Fibroblast of lung (primary cell): ENCODE measurements around the gene HNRNPAB. TPM values are rescaled to one million over a fixed set of nuclear protein-coding genes. Genes with fewer than 3 reads are reported as not detected.

ENCODE experiments used
- DNase-seq, 2 donors: peaks; one replicate each; pipeline versions ENCODE4 v3.0.0 to v3.0.0-alpha.2; 2010; ENCODE audit warnings: low read depth in 2 of 2
- H2AFZ ChIP-seq: 2 replicates; pipeline ENCODE4 v1.5.1; 2012; ENCODE audit warnings: low read length, control low read depth, inconsistent platforms
- H3K27ac ChIP-seq: 2 replicates; pipeline ENCODE4 v1.5.1; 2011; ENCODE audit warnings: low read length, control low read depth; ENCODE audit not compliant: insufficient read depth
- H3K27me3 ChIP-seq: 2 replicates; pipeline ENCODE4 v1.5.1; 2011; ENCODE audit warnings: mild to moderate bottlenecking, low read length; ENCODE audit not compliant: control insufficient read depth, insufficient read depth
- H3K36me3 ChIP-seq: 2 replicates; pipeline ENCODE4 v1.5.1; 2011; ENCODE audit warnings: low read length; ENCODE audit not compliant: control insufficient read depth, insufficient read depth
- H3K4me1 ChIP-seq: 2 replicates; pipeline ENCODE4 v1.5.1; 2011; ENCODE audit warnings: low read length; ENCODE audit not compliant: control insufficient read depth, insufficient read depth; ENCODE audit errors: extremely low read depth
- H3K4me2 ChIP-seq: 2 replicates; pipeline ENCODE4 v1.5.1; 2011; ENCODE audit warnings: low read length, control low read depth; ENCODE audit not compliant: insufficient read depth; ENCODE audit errors: extremely low read depth
- H3K4me3 ChIP-seq, 4 experiments: fragments of 200-600 bp in 1 of 4; sonication (generic) in 1 of 4; replicated peaks in 1 of 4; 2 replicates each; pipeline ENCODE4 v1.5.1; 2011 to 2016; ENCODE audit warnings: low read length in 4 of 4, low read depth in 3 of 4, mild to moderate bottlenecking in 3 of 4, control low read depth in 2 of 4, inconsistent platforms in 1 of 4, mixed read lengths in 1 of 4; ENCODE audit not compliant: insufficient read depth in 1 of 4; ENCODE audit errors: control extremely low read depth in 1 of 4
- H3K79me2 ChIP-seq: 2 replicates; pipeline ENCODE4 v1.5.1; 2012; ENCODE audit warnings: mild to moderate bottlenecking, low read length, inconsistent platforms; ENCODE audit not compliant: control insufficient read depth, insufficient read depth
- H3K9ac ChIP-seq: 2 replicates; pipeline ENCODE4 v1.5.1; 2011; ENCODE audit warnings: mild to moderate bottlenecking, low read length, control low read depth; ENCODE audit not compliant: insufficient read depth
- H3K9me3 ChIP-seq: 2 replicates; pipeline ENCODE4 v1.5.1; 2012; ENCODE audit warnings: low read depth, low read length; ENCODE audit not compliant: control insufficient read depth, insufficient read depth
- H4K20me1 ChIP-seq: 2 replicates; pipeline ENCODE4 v1.5.1; 2011; ENCODE audit warnings: low read length; ENCODE audit not compliant: control insufficient read depth, insufficient read depth; ENCODE audit errors: extremely low read depth
- EZH2 ChIP-seq: IDR thresholded peaks from 2 replicates; pipeline ENCODE4 v1.5.1; 2012; ENCODE audit warnings: low read length, control low read depth, mild to moderate bottlenecking; ENCODE audit errors: missing control alignments
- polyA plus RNA-seq, 2 donors: library from polyadenylated mRNA; depleted of rRNA in 1 of 2; stranded (reverse) in 1 of 2; unstranded in 1 of 2; fragments of >200 nt; gene quantifications; 2 replicates each; pipeline ENCODE4 v1.2.1, GENCODE V29; 2011 to 2012; ENCODE audit warnings: missing spikeins in 1 of 2
- total RNA-seq: library from RNA; depleted of rRNA; stranded (reverse); fragments of >200 nt; gene quantifications from 2 replicates; pipeline ENCODE4 v1.2.1, GENCODE V29; 2014
- TF ChIP-seq, protein P1 (sequence below), 2 donors: IDR thresholded peaks in 1 of 2; conservative IDR thresholded peaks in 1 of 2; 1 replicate in 1 of 2; 2 replicates in 1 of 2; pipeline ENCODE4 v1.5.1; 2011 to 2012; ENCODE audit warnings: low read length in 2 of 2, control low read depth in 1 of 2, inconsistent platforms in 1 of 2, low read depth in 1 of 2, mild to moderate bottlenecking in 1 of 2

HNRNPAB gene
- total and polyA plus RNA-seq, 2 donors (not counting 1 experiment from before 2014, with no cell fraction given), result 23.1 to 106 TPM

GRCh38 chr5:178221282-178221681 is 16.9 kb downstream of the HNRNPAB start:
- no peak for DNase-seq
- Histone ChIP-seq H2AFZ (no peak overlapping the region), H3K4me1 (no peaks in the 10 kb centered on the region), H3K4me2 (no peak overlapping the region), H3K9me3 (no peaks in the 10 kb centered on the region), H4K20me1 (no peaks in the 10 kb centered on the region), H3K27ac (no peak overlapping the region), H3K79me2 (no peaks in the 10 kb centered on the region), H3K27me3 (no peaks in the 10 kb centered on the region), H3K9ac (no peak overlapping the region), H3K4me3 (no peak overlapping the region), H3K36me3 (peaks cover 5% of the 10 kb centered on the region)
- TF ChIP-seq, protein P1, sequence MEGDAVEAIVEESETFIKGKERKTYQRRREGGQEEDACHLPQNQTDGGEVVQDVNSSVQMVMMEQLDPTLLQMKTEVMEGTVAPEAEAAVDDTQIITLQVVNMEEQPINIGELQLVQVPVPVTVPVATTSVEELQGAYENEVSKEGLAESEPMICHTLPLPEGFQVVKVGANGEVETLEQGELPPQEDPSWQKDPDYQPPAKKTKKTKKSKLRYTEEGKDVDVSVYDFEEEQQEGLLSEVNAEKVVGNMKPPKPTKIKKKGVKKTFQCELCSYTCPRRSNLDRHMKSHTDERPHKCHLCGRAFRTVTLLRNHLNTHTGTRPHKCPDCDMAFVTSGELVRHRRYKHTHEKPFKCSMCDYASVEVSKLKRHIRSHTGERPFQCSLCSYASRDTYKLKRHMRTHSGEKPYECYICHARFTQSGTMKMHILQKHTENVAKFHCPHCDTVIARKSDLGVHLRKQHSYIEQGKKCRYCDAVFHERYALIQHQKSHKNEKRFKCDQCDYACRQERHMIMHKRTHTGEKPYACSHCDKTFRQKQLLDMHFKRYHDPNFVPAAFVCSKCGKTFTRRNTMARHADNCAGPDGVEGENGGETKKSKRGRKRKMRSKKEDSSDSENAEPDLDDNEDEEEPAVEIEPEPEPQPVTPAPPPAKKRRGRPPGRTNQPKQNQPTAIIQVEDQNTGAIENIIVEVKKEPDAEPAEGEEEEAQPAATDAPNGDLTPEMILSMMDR (conservative IDR thresholded peaks at IDR 0.05 in 1 of 2, IDR thresholded peaks at IDR 0.05 in 1 of 2; ENCODE audit: low read depth in 1 of 2, low read length in 2 of 2), result no peak
- no peak for TF ChIP-seq EZH2

DNA sequence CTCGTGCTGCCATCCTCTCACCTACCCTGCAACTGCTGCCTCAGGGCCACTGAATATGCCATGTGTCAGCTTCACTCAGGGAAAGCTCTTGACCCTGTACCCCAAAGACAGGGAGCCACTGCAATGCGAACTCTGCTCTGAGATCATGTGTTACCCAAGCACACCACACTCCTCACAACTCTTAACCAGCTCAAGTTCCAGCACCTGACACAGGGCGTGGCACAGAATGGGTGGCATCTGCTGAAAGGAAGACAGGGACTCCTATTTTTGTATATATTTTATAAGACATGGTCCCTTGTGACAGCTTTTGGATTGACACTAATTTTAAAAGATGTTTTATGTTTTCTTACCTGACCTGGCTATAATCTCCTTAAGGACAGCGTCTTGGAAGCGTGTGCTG is 17.5 kb downstream of the HNRNPAB start:
- Histone ChIP-seq H3K4me1 (no peaks in the 10 kb centered on the region), H3K9ac (no peak overlapping the region), H3K4me2 (no peak overlapping the region), H3K27ac (no peak overlapping the region), H3K9me3 (no peaks in the 10 kb centered on the region), H3K79me2 (no peaks in the 10 kb centered on the region), H3K36me3 (peaks cover 5% of the 10 kb centered on the region), H4K20me1 (no peaks in the 10 kb centered on the region), H3K4me3 (no peak overlapping the region), H2AFZ (no peak overlapping the region), H3K27me3 (no peaks in the 10 kb centered on the region)
- DNase-seq, result no peak
- TF ChIP-seq EZH2, result no peak
- TF ChIP-seq, protein P1 (conservative IDR thresholded peaks at IDR 0.05 in 1 of 2, IDR thresholded peaks at IDR 0.05 in 1 of 2; ENCODE audit: low read depth in 1 of 2, low read length in 2 of 2), result no peak

GRCh38 chr5:178222292-178222691 is 18.0 kb downstream of the HNRNPAB start:
- H3K4me1 ChIP-seq, result no peaks in the 10 kb centered on the region
- no peak overlapping the region for H3K27ac ChIP-seq
- TF ChIP-seq, protein P1 (conservative IDR thresholded peaks at IDR 0.05 in 1 of 2, IDR thresholded peaks at IDR 0.05 in 1 of 2; ENCODE audit: low read depth in 1 of 2, low read length in 2 of 2), result no peak
- no peak for TF ChIP-seq EZH2
- H3K36me3 ChIP-seq, result peaks cover 5% of the 10 kb centered on the region
- no peak overlapping the region for H3K9ac ChIP-seq
- H4K20me1 ChIP-seq, result no peaks in the 10 kb centered on the region
- H3K9me3 ChIP-seq, result no peaks in the 10 kb centered on the region
- no peaks in the 10 kb centered on the region for H3K27me3 ChIP-seq
- H3K4me2 ChIP-seq, result no peak overlapping the region
- H2AFZ ChIP-seq, result no peak overlapping the region
- H3K79me2 ChIP-seq, result no peaks in the 10 kb centered on the region
- no peak overlapping the region for H3K4me3 ChIP-seq
- DNase-seq, result no peak
